Lower leg skin (tissue), 4 donors: ENCODE results near the gene PDPN. TPM values are rescaled to one million over a fixed set of nuclear protein-coding genes. Genes with fewer than 3 reads are reported as not detected.

ENCODE experiments used
- DNase-seq, 2 donors: peaks; one replicate each; pipeline ENCODE4 v3.0.0-alpha.2; 2019; ENCODE audit warnings: low spot score in 2 of 2
- H3K4me3 ChIP-seq: fragments of 200-600 bp; sonication (generic); 2 replicates; pipeline ENCODE4 v1.5.1; 2017; ENCODE audit warnings: mild to moderate bottlenecking, low read depth; ENCODE audit not compliant: poor library complexity, severe bottlenecking
- CTCF ChIP-seq, 3 donors: fragments of 450-650 bp; IDR thresholded peaks; one replicate each; pipeline ENCODE4 v1.5.1; 2016; ENCODE audit warnings: antibody characterized with exemption in 3 of 3, mild to moderate bottlenecking in 3 of 3, moderate library complexity in 2 of 3
- POLR2A ChIP-seq, 2 donors: fragments of 450-650 bp; IDR thresholded peaks; one replicate each; pipeline ENCODE4 v1.6.1; 2016 to 2017; ENCODE audit warnings: antibody characterized with exemption in 2 of 2, mild to moderate bottlenecking in 1 of 2, moderate library complexity in 1 of 2
- WGBS, 2 donors: methylation state at CpG; one replicate each; pipeline ENCODE4 v1.1.5; 2018; 5-methylcytosine and 5-hydroxymethylcytosine counted together
- intact Hi-C: fragments of 100-400 bp; cut with DNase I; formaldehyde crosslinking; loops from one replicate; pipeline ENCODE4 v1.15.0; 2023; ENCODE audit warnings: low total_unique reads
- total RNA-seq, 4 donors: library from RNA; depleted of rRNA; stranded (reverse); fragments of >200 nt; gene quantifications; one replicate each; pipeline ENCODE4 v1.1.0, GENCODE V29; 2016

PDPN gene
- total RNA-seq, 4 donors from 2014 or later = 16.0 to 40.7 (median 32.7) TPM

GRCh38 chr1:13541435-13542215, 42.0 kb upstream of the PDPN start:
- DNase-seq = no peak
- H3K4me3 ChIP-seq = no peak overlapping the region
- TF ChIP-seq POLR2A (IDR thresholded peaks at IDR 0.05) (no peak), CTCF (IDR thresholded peaks at IDR 0.05) (no peak)
- intact Hi-C loops = no loop called here
- 80 to 84% methylated on average over 13 of the region's 13 CpGs for WGBS, 2 donors

GRCh38 chr1:13543451-13544220, 40.0 kb upstream of the PDPN start:
- peak; percentile 36 to 90 for DNase-seq
- 36 to 46% methylated on average over 20 of the region's 20 CpGs for WGBS, 2 donors

GRCh38 chr1:13544221-13544556, 39.4 kb upstream of the PDPN start:
- intact Hi-C loops = no loop called here
- DNase-seq = no peak
- WGBS, 2 donors = 67 to 78% methylated on average over 5 of the region's 5 CpGs
- TF ChIP-seq CTCF (IDR thresholded peaks at IDR 0.05) (no peak), POLR2A (IDR thresholded peaks at IDR 0.05) (no peak)
- H3K4me3 ChIP-seq = no peak overlapping the region

More at GRCh38 chr1:13543451-13544220, 40.0 kb upstream of the PDPN start:
- no peak overlapping the region for H3K4me3 ChIP-seq
- intact Hi-C loops = no loop called here
- peak in 1 of 3 donors; percentile 34 for TF ChIP-seq CTCF (IDR thresholded peaks at IDR 0.05)
- no peak for TF ChIP-seq POLR2A (IDR thresholded peaks at IDR 0.05)

GRCh38 chr1:13546791-13547190, 36.8 kb upstream of the PDPN start:
- DNase-seq = peak in 1 of 2 donors; percentile 64
- TF ChIP-seq CTCF (IDR thresholded peaks at IDR 0.05) (no peak), POLR2A (IDR thresholded peaks at IDR 0.05) (no peak)
- intact Hi-C loops = no loop called here
- no peak overlapping the region for H3K4me3 ChIP-seq
- 54 to 68% methylated on average over 3 of the region's 3 CpGs for WGBS, 2 donors

- peak in 1 of 2 donors; percentile 23 for DNase-seq
- no peak for TF ChIP-seq POLR2A (IDR thresholded peaks at IDR 0.05)
- TF ChIP-seq CTCF (IDR thresholded peaks at IDR 0.05) = no peak
- no peak overlapping the region for H3K4me3 ChIP-seq
- WGBS, 2 donors = 89 to 92% methylated on average over 6 of the region's 6 CpGs
- intact Hi-C loops = no loop called here
Measured at GRCh38 chr1:13548281-13548680, 35.4 kb upstream of the PDPN start.
